WI38 (cell line): ENCODE results near the gene CABP5.
"Not testable (repeated sequence)": the region's sequence is repeated elsewhere in the genome, so short reads cannot be mapped to it uniquely, and the experiment has no call there.

ENCODE experiments used
- H3K4me3 ChIP-seq: 2 replicates; pipeline ENCODE4 v1.5.1; 2011; ENCODE audit warnings: low read depth, mild to moderate bottlenecking, control low read depth, low read length
- TF ChIP-seq, protein P1 (sequence below): IDR thresholded peaks from 2 replicates; pipeline ENCODE4 v1.5.1; 2012; ENCODE audit warnings: low read depth, mild to moderate bottlenecking, control low read depth, low read length

CABP5 gene

GRCh38 chr19:48043675-48044258 lies at the start of gene CABP5:
Gene CABP5, minus strand, starts transcription at chr19:48044079. Its CDS starts 157 bp downstream, at chr19:48043922.
- TF ChIP-seq, protein P1, sequence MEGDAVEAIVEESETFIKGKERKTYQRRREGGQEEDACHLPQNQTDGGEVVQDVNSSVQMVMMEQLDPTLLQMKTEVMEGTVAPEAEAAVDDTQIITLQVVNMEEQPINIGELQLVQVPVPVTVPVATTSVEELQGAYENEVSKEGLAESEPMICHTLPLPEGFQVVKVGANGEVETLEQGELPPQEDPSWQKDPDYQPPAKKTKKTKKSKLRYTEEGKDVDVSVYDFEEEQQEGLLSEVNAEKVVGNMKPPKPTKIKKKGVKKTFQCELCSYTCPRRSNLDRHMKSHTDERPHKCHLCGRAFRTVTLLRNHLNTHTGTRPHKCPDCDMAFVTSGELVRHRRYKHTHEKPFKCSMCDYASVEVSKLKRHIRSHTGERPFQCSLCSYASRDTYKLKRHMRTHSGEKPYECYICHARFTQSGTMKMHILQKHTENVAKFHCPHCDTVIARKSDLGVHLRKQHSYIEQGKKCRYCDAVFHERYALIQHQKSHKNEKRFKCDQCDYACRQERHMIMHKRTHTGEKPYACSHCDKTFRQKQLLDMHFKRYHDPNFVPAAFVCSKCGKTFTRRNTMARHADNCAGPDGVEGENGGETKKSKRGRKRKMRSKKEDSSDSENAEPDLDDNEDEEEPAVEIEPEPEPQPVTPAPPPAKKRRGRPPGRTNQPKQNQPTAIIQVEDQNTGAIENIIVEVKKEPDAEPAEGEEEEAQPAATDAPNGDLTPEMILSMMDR: no peak
- H3K4me3 ChIP-seq: no peak within 1 kb of the TSS

DNA sequence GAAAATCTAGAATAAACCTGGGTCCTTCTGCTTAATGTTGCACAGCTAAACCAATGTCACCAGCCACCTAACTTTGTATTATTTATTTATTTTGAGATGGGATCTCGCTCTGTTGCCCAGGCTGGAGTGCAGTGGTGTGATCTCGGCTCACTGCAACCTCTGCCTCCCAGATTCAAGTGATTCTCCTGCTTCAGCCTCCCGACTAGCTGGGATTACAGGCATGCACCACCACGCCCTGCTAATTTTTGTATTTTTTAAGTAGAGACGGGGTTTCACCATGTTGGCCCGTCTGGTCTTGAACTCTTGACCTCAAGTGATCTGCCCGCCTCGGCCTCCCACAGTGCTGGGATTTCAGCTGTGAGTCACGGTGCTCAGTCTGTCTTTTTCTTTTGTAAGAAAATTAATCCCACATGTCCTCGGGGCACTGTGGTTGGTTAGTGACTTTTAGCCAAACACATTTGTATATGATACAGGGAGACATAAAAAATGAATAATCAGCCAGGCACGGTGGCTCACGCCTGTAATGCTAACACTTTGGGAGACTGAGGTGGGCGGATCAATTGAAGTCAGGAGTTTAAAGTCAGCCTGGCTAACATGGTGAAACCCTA lies 47.3 kb upstream of the CABP5 start:
- H3K4me3 ChIP-seq: not testable (repeated sequence)

- H3K4me3 ChIP-seq: no peak overlapping the region
- TF ChIP-seq, protein P1: no peak
These were observed 46.5 kb upstream of the CABP5 start for GRCh38 chr19:48090281-48090802.

DNA sequence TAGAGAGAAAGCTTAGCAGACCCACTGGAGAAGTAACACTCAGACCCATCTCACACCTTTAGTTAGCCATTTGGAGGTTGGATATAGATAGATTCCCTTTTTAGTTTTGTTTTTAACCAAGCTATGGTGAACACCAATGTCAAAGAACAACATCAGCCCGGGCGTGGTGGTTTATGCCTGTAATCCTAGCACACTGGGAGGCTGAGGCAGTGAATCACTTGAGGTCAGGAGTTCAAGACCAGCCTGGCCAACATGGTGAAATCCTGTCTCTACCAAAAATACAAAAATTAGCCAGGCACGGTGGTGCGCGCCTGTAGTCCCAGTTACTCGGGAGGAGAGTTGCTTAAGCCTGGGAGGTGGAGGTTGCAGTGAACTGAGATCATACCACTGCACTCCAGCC lies 45.1 kb upstream of the CABP5 start:
- not testable (repeated sequence) for H3K4me3 ChIP-seq

DNA sequence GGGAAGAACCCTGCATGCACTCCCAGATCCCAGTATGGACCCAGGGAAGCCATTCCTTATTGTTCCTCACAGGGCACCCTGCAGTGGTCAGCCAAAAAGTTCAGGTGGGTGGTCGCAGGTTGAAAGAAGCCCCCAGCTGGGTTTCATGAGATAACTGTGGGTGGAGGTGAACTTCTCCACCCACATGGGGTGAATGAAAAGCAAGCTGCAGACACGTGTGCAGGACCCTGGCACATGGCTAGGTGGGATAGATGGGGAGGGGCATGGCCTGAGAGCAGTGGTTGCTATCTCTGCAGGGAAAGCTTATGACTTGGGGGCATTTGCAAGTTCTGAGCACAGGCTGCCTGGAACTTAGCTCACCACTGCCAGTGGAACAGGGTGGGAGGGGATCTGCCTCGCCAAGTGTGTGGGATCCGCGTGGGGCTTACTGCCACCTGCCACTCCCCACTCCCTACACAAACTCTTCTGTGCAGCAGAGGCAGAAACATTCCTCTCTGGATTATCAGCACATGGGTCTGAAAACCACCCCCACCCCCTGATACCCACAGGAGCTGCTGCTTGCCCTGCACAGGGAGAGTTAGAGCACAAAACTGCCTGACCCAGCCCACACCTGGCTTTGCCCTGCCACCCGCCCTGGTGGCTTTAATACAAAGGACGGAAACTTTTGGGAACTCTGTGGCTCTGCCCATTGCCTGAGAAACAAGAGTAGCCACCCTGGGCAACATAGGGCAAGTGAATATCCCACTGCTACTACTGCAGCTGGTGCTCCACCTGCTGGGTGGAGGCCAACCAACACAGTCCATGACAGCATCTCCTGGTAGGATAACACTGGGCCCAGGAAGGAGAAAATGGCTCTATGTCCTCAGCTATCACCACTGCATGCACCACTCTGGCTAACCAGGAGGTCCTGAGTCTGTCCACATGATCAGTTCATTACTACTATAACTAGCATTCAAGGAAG lies 42.3 kb upstream of the CABP5 start:
- H3K4me3 ChIP-seq: no peak overlapping the region
- TF ChIP-seq, protein P1: no peak

GRCh38 chr19:48085076-48085475 lies 41.2 kb upstream of the CABP5 start:
- H3K4me3 ChIP-seq: no peak overlapping the region

GRCh38 chr19:48081106-48081505 lies 37.2 kb upstream of the CABP5 start:
- TF ChIP-seq, protein P1: no peak
- H3K4me3 ChIP-seq: no peak overlapping the region

More at GRCh38 chr19:48085076-48085475, 41.2 kb upstream of the CABP5 start:
- TF ChIP-seq, protein P1: no peak

DNA sequence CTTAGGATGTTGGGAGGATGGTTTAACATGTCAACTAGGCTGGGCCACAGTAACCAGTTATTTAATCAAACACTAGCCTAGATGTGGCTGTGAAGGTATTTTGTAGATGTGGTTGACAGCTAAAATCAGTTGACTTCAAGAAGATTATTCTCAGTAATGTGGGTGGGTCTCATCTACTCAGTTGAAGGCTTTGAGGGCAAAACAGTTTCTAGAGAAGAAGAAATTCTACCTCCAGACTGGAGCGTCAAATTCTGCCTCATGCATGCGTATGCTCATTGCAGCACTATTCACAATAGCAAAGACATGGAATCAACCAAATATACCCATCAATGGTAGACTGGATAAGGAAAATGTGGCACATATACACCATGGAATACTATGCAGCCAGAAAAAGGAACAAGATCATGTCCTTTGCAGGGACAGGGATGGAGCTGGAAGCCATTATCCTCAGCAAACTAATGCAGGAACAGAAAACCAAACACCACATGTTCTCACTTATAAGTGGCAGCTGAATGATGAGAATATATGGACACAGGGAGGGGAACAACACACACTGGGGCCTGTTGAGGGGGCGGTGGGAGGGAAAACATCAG lies 26.4 kb upstream of the CABP5 start:
- not testable (repeated sequence) for H3K4me3 ChIP-seq
